HG02759 (cell line): ENCODE data around the gene GPC3.

Experiments
- ATAC-seq: cut with Tn5 transposase; IDR thresholded peaks from one replicate; pipeline ENCODE4 v1.9.1; 2021; ENCODE audit warnings: mild to moderate bottlenecking, moderate library complexity; ENCODE audit not compliant: unreplicated experiment

Gene GPC3

GRCh38 chrX:133933316-133933715 lies 52.1 kb downstream of the GPC3 start:
- ATAC-seq = no peak

- no peak for ATAC-seq
Observed at GRCh38 chrX:133929836-133930464, 55.4 kb downstream of the GPC3 start.

GRCh38 chrX:133928365-133928764 lies 57.0 kb downstream of the GPC3 start:
- no peak for ATAC-seq

- no peak for ATAC-seq
Observed at GRCh38 chrX:133926809-133927208, 58.6 kb downstream of the GPC3 start.

- no peak for ATAC-seq
Observed at GRCh38 chrX:133926099-133926498, 59.3 kb downstream of the GPC3 start.

- no peak for ATAC-seq
Observed at GRCh38 chrX:133924548-133924947, 60.8 kb downstream of the GPC3 start.

GRCh38 chrX:133923548-133923947 lies 61.8 kb downstream of the GPC3 start:
- ATAC-seq = no peak

GRCh38 chrX:133923113-133923512 lies 62.3 kb downstream of the GPC3 start:
- ATAC-seq = no peak

- ATAC-seq = no peak
Observed at GRCh38 chrX:133922390-133922771, 63.0 kb downstream of the GPC3 start.

GRCh38 chrX:133921764-133922389 lies 63.5 kb downstream of the GPC3 start:
- peak; percentile 63 for ATAC-seq

GRCh38 chrX:133921086-133921485 lies 64.3 kb downstream of the GPC3 start:
- no peak for ATAC-seq

- ATAC-seq = no peak
Observed at GRCh38 chrX:133918361-133918771, 67.0 kb downstream of the GPC3 start.

- no peak for ATAC-seq
Observed at GRCh38 chrX:133916984-133917722, 68.2 kb downstream of the GPC3 start.

- no peak for ATAC-seq
Observed at GRCh38 chrX:133913658-133914388, 71.6 kb downstream of the GPC3 start.

- no peak for ATAC-seq
Observed at GRCh38 chrX:133913009-133913408, 72.4 kb downstream of the GPC3 start.

- no peak for ATAC-seq
Observed at GRCh38 chrX:133911825-133912495, 73.4 kb downstream of the GPC3 start.

- no peak for ATAC-seq
Observed at GRCh38 chrX:133910539-133910938, 74.9 kb downstream of the GPC3 start.

- no peak for ATAC-seq
Observed at GRCh38 chrX:133909888-133910287, 75.5 kb downstream of the GPC3 start.

GRCh38 chrX:133908223-133908955 lies 77.0 kb downstream of the GPC3 start:
- ATAC-seq = no peak

- no peak for ATAC-seq
Observed at GRCh38 chrX:133907606-133908005, 77.8 kb downstream of the GPC3 start.
